Fibroblast of mammary gland (primary cell): ENCODE measurements around the gene MAPKAP1.
A peak's percentile ranks its signal among the peaks of the same experiment; 100 is the strongest.

Source experiments
- DNase-seq: peaks from one replicate; pipeline ENCODE4 v3.0.0-alpha.2; 2010; ENCODE audit warnings: low read depth
- H3K4me3 ChIP-seq: 2 replicates; pipeline ENCODE4 v1.5.1; 2011; ENCODE audit warnings: low read depth, mild to moderate bottlenecking, low read length, moderate library complexity; ENCODE audit not compliant: control insufficient read depth
- CTCF ChIP-seq: conservative IDR thresholded peaks from 2 replicates; pipeline ENCODE4 v1.5.1; 2011; ENCODE audit warnings: low read depth, low read length, inconsistent platforms; ENCODE audit not compliant: control insufficient read depth, insufficient read depth

Gene MAPKAP1

GRCh38 chr9:125547368-125547767 is 159.6 kb downstream of the MAPKAP1 start:
- DNase-seq: no peak
- no peak for TF ChIP-seq CTCF
- H3K4me3 ChIP-seq: no peak overlapping the region

DNA sequence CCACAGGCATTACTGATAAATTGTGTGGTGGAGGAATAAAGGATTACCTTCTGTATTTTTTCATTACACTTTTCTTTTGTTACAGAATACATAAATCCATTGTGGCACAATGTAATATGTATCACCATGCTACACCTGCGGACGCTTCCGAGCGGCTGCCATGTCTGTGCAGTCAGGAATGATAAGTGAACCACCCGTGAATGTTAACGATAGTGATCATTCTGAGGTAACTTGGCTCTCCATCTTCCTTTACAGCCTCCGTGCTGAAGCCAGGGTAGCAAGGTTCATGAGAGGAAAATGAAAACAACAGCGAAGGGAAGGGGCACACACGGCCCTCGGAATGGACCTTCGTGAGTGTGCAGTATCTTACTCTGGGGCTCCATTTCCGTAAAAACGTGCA is 161.2 kb downstream of the MAPKAP1 start:
- no peak overlapping the region for H3K4me3 ChIP-seq
- DNase-seq: no peak
- no peak for TF ChIP-seq CTCF

GRCh38 chr9:125544988-125545651 is 161.9 kb downstream of the MAPKAP1 start:
- DNase-seq: peak; percentile 84
- no peak for TF ChIP-seq CTCF
- H3K4me3 ChIP-seq: no peak overlapping the region

DNA sequence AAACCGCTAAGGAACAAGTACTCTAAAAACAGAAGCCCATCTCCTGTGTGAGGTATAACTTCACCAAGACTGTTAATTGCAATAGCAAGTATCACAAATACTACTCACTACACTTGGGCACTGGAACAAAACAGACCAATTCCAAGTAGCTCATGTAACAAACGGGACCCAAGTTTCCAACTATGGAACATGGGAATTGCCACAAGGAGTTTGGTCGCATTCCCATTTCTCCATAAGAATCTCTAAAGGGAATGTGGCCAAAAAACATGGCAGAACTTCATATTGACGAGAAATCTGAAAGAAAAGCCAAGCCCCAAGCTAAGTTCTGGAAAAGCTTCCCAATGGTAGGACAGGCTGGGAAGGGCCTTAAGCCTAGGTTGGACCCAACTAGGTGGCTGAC is 162.5 kb downstream of the MAPKAP1 start:
- no peak for TF ChIP-seq CTCF
- no peak for DNase-seq
- H3K4me3 ChIP-seq: no peak overlapping the region

DNA sequence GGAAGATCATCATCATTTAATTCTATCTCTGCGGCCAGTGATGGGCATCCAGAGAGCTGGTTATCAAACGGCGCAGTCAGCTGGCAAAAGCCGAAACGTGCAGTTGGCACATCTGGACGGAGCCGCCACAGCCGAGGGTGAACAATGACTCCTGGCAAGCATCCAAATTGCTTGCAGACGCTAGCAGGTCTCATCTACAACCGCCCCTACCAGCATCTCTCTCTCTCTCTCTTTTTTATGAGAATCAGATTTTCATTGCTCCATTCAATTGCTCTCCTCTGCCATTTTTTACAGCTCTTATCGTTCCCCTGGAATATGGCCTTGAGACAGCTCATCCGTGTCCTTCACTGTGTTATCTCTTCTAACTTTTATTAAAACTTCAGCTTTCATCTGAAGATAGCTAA is 165.2 kb downstream of the MAPKAP1 start:
- DNase-seq: no peak
- TF ChIP-seq CTCF: no peak
- no peak overlapping the region for H3K4me3 ChIP-seq

DNA sequence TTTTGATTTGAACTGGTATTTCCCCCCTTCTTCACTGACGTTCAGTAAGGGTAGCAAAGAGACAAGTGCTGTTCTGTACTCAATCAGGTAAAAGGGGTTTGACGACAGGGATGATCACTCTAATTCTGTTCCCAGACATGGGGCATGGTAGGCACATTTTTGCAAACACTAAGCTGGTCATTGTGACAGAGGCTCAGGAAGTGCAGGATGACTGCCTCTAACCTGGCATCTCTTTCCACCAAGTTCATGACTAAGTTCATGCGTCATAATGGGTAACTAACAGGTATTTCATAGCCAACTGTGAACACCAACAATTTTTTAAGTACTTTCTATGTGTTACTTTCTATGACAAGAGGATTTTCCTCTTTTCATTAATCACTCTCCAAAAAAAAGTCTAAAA is 166.5 kb downstream of the MAPKAP1 start:
- no peak for DNase-seq
- H3K4me3 ChIP-seq: no peak overlapping the region
- no peak for TF ChIP-seq CTCF

- TF ChIP-seq CTCF: no peak
- DNase-seq: peak; percentile 94
- no peak overlapping the region for H3K4me3 ChIP-seq
These were observed 168.9 kb downstream of the MAPKAP1 start for GRCh38 chr9:125538092-125538473.
